Inflammatory macrophage treated with lipopolysaccharide for 1 hour (primary cell): ENCODE data around the gene SNCG.
"Not testable (repeated sequence)": the region's sequence is repeated elsewhere in the genome, so short reads cannot be mapped to it uniquely, and the experiment has no call there.

Experiments
- DNase-seq, 2 donors: peaks; one replicate each; pipeline ENCODE4 v3.0.0-alpha.2; 2020 to 2022

Gene SNCG

GRCh38 chr10:86961481-86962091 lies 3.2 kb downstream of the SNCG start:
- DNase-seq, result no peak

- no peak for DNase-seq
Observed at GRCh38 chr10:86962136-86962980, 4.0 kb downstream of the SNCG start.

- no peak for DNase-seq
Observed at GRCh38 chr10:86962981-86963310, 4.5 kb downstream of the SNCG start.

GRCh38 chr10:86963341-86963919 lies 5.0 kb downstream of the SNCG start:
- DNase-seq, result no peak

GRCh38 chr10:86964061-86964846 lies 5.9 kb downstream of the SNCG start:
- no peak for DNase-seq

GRCh38 chr10:86964847-86965190 lies 6.4 kb downstream of the SNCG start:
- DNase-seq, result no peak

- peak in 1 of 2 donors; percentile 25 for DNase-seq
Observed at GRCh38 chr10:86965986-86966654, 7.7 kb downstream of the SNCG start.

GRCh38 chr10:86967481-86967941 lies 9.1 kb downstream of the SNCG start:
- DNase-seq, result no peak

GRCh38 chr10:86968271-86968993 lies 10.0 kb downstream of the SNCG start, which contains the start of gene ADIRF:
Gene ADIRF, plus strand, starts transcription at chr10:86968482. Its CDS starts 63 bp downstream, at chr10:86968545.
- no peak for DNase-seq

GRCh38 chr10:86968994-86969355 lies 10.6 kb downstream of the SNCG start:
- DNase-seq, result no peak

GRCh38 chr10:86969421-86970041 lies 11.1 kb downstream of the SNCG start:
- no peak for DNase-seq

GRCh38 chr10:86970162-86970981 lies 12.0 kb downstream of the SNCG start:
- no peak for DNase-seq

- no peak for DNase-seq
Observed at GRCh38 chr10:86970982-86971231, 12.5 kb downstream of the SNCG start.

- peak; percentile 74 to 85 for DNase-seq
Observed at GRCh38 chr10:86971232-86971991, 13.0 kb downstream of the SNCG start.

GRCh38 chr10:86972613-86973380 lies 14.4 kb downstream of the SNCG start:
- DNase-seq, result no peak

- no peak for DNase-seq
Observed at GRCh38 chr10:86974484-86974883, 16.1 kb downstream of the SNCG start.

GRCh38 chr10:86976362-86977056 lies 18.1 kb downstream of the SNCG start:
- DNase-seq, result no peak

GRCh38 chr10:86978457-86978856 lies 20.1 kb downstream of the SNCG start:
- DNase-seq, result not testable (repeated sequence)
